Endothelial cell of umbilical vein (primary cell): ENCODE data around the gene LRP1B. TPM values are rescaled to one million over a fixed set of nuclear protein-coding genes. Genes with fewer than 3 reads are reported as not detected.
"Not testable (repeated sequence)": the region's sequence is repeated elsewhere in the genome, so short reads cannot be mapped to it uniquely, and the experiment has no call there.

Experiments
- BruUV-seq: library from RNA; stranded (reverse); fragments of 400-500 nt; replicated peaks from 2 replicates; lab custom pipeline; 2021; lab: Mats Ljungman, UMichigan
- CTCF ChIA-PET: fragments of 300-600, 350-600 bp; sonication (Branson Sonifier 250); formaldehyde crosslinking; loops from one replicate; lab custom pipeline; 2021; ENCODE audit warnings: antibody characterized with exemption, inconsistent platforms; lab: Charles Lee
- POLR2A ChIA-PET: fragments of 300-600, 350-600 bp; sonication (Branson Sonifier 250); formaldehyde crosslinking; loops from one replicate; lab custom pipeline; 2021; ENCODE audit warnings: antibody characterized with exemption, inconsistent platforms; lab: Charles Lee
- DNase-seq: peaks from one replicate; pipeline ENCODE4 v3.0.0-alpha.2; 2011; ENCODE audit warnings: low read depth, low spot score
- FAIRE-seq: peaks from 2 replicates; lab custom pipeline; 2011; peaks lifted over from hg19 to GRCh38; lab: Jason Lieb, UNC
- H2AFZ ChIP-seq: 2 replicates; pipeline ENCODE4 v1.6.0; 2012; ENCODE audit warnings: low read depth, low read length, control low read depth, inconsistent platforms
- H3K27ac ChIP-seq: 2 replicates; pipeline ENCODE4 v1.5.1; 2011; ENCODE audit warnings: low read depth, mild to moderate bottlenecking, control low read depth, low read length, moderate library complexity; ENCODE audit not compliant: insufficient read depth
- H3K27me3 ChIP-seq, 2 experiments: 2 replicates each; pipeline versions ENCODE4 v1.6.0 to v1.6.1; 2011; ENCODE audit warnings: low read length in 2 of 2, mixed read lengths in 1 of 2; ENCODE audit not compliant: control insufficient read depth in 2 of 2, insufficient read depth in 2 of 2
- H3K36me3 ChIP-seq, 2 experiments: 2 replicates in 1 of 2; 3 replicates in 1 of 2; pipeline ENCODE4 v1.5.1; 2011; ENCODE audit warnings: low read length in 2 of 2, mild to moderate bottlenecking in 1 of 2, moderate library complexity in 1 of 2; ENCODE audit not compliant: control insufficient read depth in 2 of 2, insufficient read depth in 2 of 2; ENCODE audit errors: extremely low read depth in 1 of 2
- H3K4me1 ChIP-seq: 3 replicates; pipeline ENCODE4 v1.5.1; 2011; ENCODE audit warnings: mild to moderate bottlenecking, low read length; ENCODE audit not compliant: control insufficient read depth, insufficient read depth; ENCODE audit errors: extremely low read depth
- H3K4me2 ChIP-seq: 2 replicates; pipeline ENCODE4 v1.6.1; 2011; ENCODE audit warnings: low read length, control low read depth, mixed read lengths; ENCODE audit not compliant: insufficient read depth
- H3K4me3 ChIP-seq, 3 experiments: fragments of 200-600 bp in 1 of 3; sonication (generic), shearing (Covaris generic) in 1 of 3; replicated peaks in 1 of 3; 2 replicates each; pipeline ENCODE4 v1.5.1; 2011 to 2016; ENCODE audit warnings: control low read depth in 3 of 3, low read length in 3 of 3, mild to moderate bottlenecking in 2 of 3, inconsistent platforms in 1 of 3, low read depth in 1 of 3, moderate library complexity in 1 of 3; ENCODE audit not compliant: insufficient read depth in 1 of 3
- H3K79me2 ChIP-seq: 2 replicates; pipeline ENCODE4 v1.6.0; 2012; ENCODE audit warnings: low read length, inconsistent platforms; ENCODE audit not compliant: control insufficient read depth, insufficient read depth
- H3K9ac ChIP-seq: replicated peaks from 2 replicates; pipeline ENCODE3; 2011; ENCODE audit warnings: low read length, control low read depth; ENCODE audit not compliant: insufficient read depth; ENCODE audit errors: extremely low read depth
- H3K9me1 ChIP-seq: replicated peaks from 3 replicates; pipeline ENCODE4 v1.6.0; 2011; ENCODE audit warnings: mild to moderate bottlenecking, low read length; ENCODE audit not compliant: control insufficient read depth, insufficient read depth; ENCODE audit errors: extremely low read depth
- H3K9me3 ChIP-seq: replicated peaks from 2 replicates; pipeline ENCODE4 v1.5.1; 2012; ENCODE audit warnings: low read length, inconsistent platforms; ENCODE audit not compliant: control insufficient read depth, insufficient read depth
- H4K20me1 ChIP-seq: replicated peaks from 2 replicates; pipeline ENCODE3; 2011; ENCODE audit warnings: mild to moderate bottlenecking, low read length; ENCODE audit not compliant: control insufficient read depth, insufficient read depth; ENCODE audit errors: extremely low read depth
- CTCF ChIP-seq, 2 donors: IDR thresholded peaks; 1 replicate in 1 of 2; 2 replicates in 1 of 2; pipeline ENCODE4 v1.5.1; 2011; ENCODE audit warnings: low read length in 2 of 2, mild to moderate bottlenecking in 2 of 2, moderate library complexity in 2 of 2, control low read depth in 1 of 2, inconsistent platforms in 1 of 2, low read depth in 1 of 2; ENCODE audit not compliant: insufficient read depth in 1 of 2; ENCODE audit errors: extremely low read depth in 1 of 2
- EZH2 ChIP-seq: IDR thresholded peaks from 2 replicates; pipeline ENCODE4 v1.6.1; 2012; ENCODE audit warnings: borderline replicate concordance, low read depth, mild to moderate bottlenecking, moderate library complexity, low read length, inconsistent platforms; ENCODE audit not compliant: severe bottlenecking
- FOS ChIP-seq: IDR thresholded peaks from 2 replicates; pipeline ENCODE4 v1.6.1; 2011; ENCODE audit warnings: mild to moderate bottlenecking, low read length, moderate library complexity, borderline replicate concordance; ENCODE audit not compliant: insufficient read depth
- GATA2 ChIP-seq: IDR thresholded peaks from 2 replicates; pipeline ENCODE4 v1.7.0; 2011; ENCODE audit warnings: low read depth, mild to moderate bottlenecking, moderate library complexity, mixed read lengths, low read length; ENCODE audit not compliant: insufficient read length, insufficient read depth
- JUN ChIP-seq: IDR thresholded peaks from 2 replicates; pipeline ENCODE4 v1.6.1; 2011; ENCODE audit warnings: borderline replicate concordance, low read depth; ENCODE audit not compliant: insufficient read length, insufficient read depth
- MYC ChIP-seq: IDR thresholded peaks from one replicate; pipeline ENCODE4 v1.6.1; 2011; ENCODE audit warnings: mild to moderate bottlenecking, low read depth, low read length
- POLR2A ChIP-seq: IDR thresholded peaks from 2 replicates; pipeline ENCODE4 v1.6.1; 2012; ENCODE audit warnings: low read depth, mild to moderate bottlenecking, control low read depth, low read length
- POLR2AphosphoS5 ChIP-seq: IDR thresholded peaks from 2 replicates; pipeline ENCODE4 v1.6.1; 2012; ENCODE audit warnings: low read depth, mild to moderate bottlenecking, control low read depth, low read length, moderate library complexity; ENCODE audit not compliant: insufficient read depth
- dilution Hi-C: fragments of 300-500 bp; cut with MboI; formaldehyde crosslinking; loops from one replicate; pipeline ENCODE4 v1.15.0; 2019; ENCODE audit warnings: low sequenced_read_pairs; ENCODE audit not compliant: extremely low pct_ligation_motif_present
- intact Hi-C: fragments of 100-400 bp; cut with micrococcal nuclease; formaldehyde crosslinking; loops from one replicate; pipeline ENCODE4 v1.10.0; 2022
- polyA plus RNA-seq, 4 experiments: library from polyadenylated mRNA; depleted of rRNA in 3 of 4; stranded (reverse) in 3 of 4; unstranded in 1 of 4; fragments of >200 nt; gene quantifications; 2 replicates each; pipeline versions ENCODE4 v1.2.1 to v1.2.3, GENCODE V29; 2011 to 2012; ENCODE audit warnings: missing spikeins in 1 of 4
- total RNA-seq: library from RNA; stranded (reverse); gene quantifications from 2 replicates; pipeline ENCODE4 v1.2.3, GENCODE V29; 2021
- TF ChIP-seq, protein P1 (sequence below): IDR thresholded peaks from 2 replicates; pipeline ENCODE4 v1.6.1; 2011; ENCODE audit not compliant: insufficient read depth, insufficient read length

Gene LRP1B
- total and polyA plus RNA-seq, 2 donors (not counting 3 experiments of a cell fraction or from before 2014, with no cell fraction given) = 0.03 to 0.07 TPM

GRCh38 chr2:141824790-141825189 lies 306.0 kb downstream of the LRP1B start:
- POLR2A ChIA-PET = no interaction called here
- no peak overlapping the region for H3K4me2 ChIP-seq
- no peaks in the 10 kb centered on the region for H3K36me3 ChIP-seq
- FAIRE-seq (no peak), DNase-seq (no peak)
- H3K9me1 ChIP-seq = no peaks in the 10 kb centered on the region
- intact Hi-C loops = no loop called here
- no peak overlapping the region for H3K4me3 ChIP-seq
- no peaks in the 10 kb centered on the region for H4K20me1 ChIP-seq
- BruUV-seq = no TSS peak
- no peaks in the 10 kb centered on the region for H3K79me2 ChIP-seq
- no peak overlapping the region for H2AFZ ChIP-seq
- H3K27ac ChIP-seq = no peak overlapping the region
- CTCF ChIA-PET = no interaction called here
- dilution Hi-C loops = no loop called here
- no peaks in the 10 kb centered on the region for H3K27me3 ChIP-seq
- no peaks in the 10 kb centered on the region for H3K4me1 ChIP-seq
- H3K9me3 ChIP-seq = no peaks in the 10 kb centered on the region
- no peak for TF ChIP-seq EZH2
- TF ChIP-seq POLR2AphosphoS5 = no peak
- TF ChIP-seq POLR2A = no peak
- TF ChIP-seq FOS = no peak
- no peak overlapping the region for H3K9ac ChIP-seq

- intact Hi-C loops (no loop called here), dilution Hi-C loops (no loop called here)
- Histone ChIP-seq H3K4me1 (no peaks in the 10 kb centered on the region), H3K9me1 (no peaks in the 10 kb centered on the region), H3K27me3 (no peaks in the 10 kb centered on the region), H3K4me2 (no peak overlapping the region), H3K27ac (no peak overlapping the region), H3K36me3 (no peaks in the 10 kb centered on the region), H3K4me3 (no peak overlapping the region), H2AFZ (no peak overlapping the region), H3K9ac (no peak overlapping the region), H4K20me1 (no peaks in the 10 kb centered on the region), H3K9me3 (no peaks in the 10 kb centered on the region), H3K79me2 (no peaks in the 10 kb centered on the region)
- no peak for DNase-seq
- FAIRE-seq = no peak
- TF ChIP-seq POLR2A = no peak
- no peak for TF ChIP-seq POLR2AphosphoS5
- no peak for TF ChIP-seq CTCF (IDR thresholded peaks at IDR 0.05; ENCODE audit: extremely low read depth in 1 of 2, insufficient read depth in 1 of 2, low read depth in 1 of 2, low read length in 2 of 2)
- TF ChIP-seq JUN = no peak
- TF ChIP-seq FOS = no peak
- TF ChIP-seq GATA2 = no peak
- TF ChIP-seq MYC = no peak
- TF ChIP-seq EZH2 = no peak
- TF ChIP-seq, protein P1, sequence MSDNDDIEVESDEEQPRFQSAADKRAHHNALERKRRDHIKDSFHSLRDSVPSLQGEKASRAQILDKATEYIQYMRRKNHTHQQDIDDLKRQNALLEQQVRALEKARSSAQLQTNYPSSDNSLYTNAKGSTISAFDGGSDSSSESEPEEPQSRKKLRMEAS = no peak
- ChIA-PET CTCF (no interaction called here), POLR2A (no interaction called here)
- no TSS peak for BruUV-seq
Measured at GRCh38 chr2:141820893-141821292, 309.9 kb downstream of the LRP1B start.

GRCh38 chr2:141815320-141815719 lies 315.5 kb downstream of the LRP1B start:
- DNase-seq, BruUV-seq, H3K79me2 ChIP-seq, dilution Hi-C loops, H3K9ac ChIP-seq, H3K27ac ChIP-seq, H2AFZ ChIP-seq, H3K36me3 ChIP-seq, H3K27me3 ChIP-seq, H3K9me1 ChIP-seq, intact Hi-C loops, POLR2A ChIA-PET, H3K4me1 ChIP-seq, H4K20me1 ChIP-seq, H3K4me3 ChIP-seq, FAIRE-seq, CTCF ChIA-PET, H3K4me2 ChIP-seq, H3K9me3 ChIP-seq: not testable (repeated sequence)
